Parathyroid adenoma (tissue), 2 donors: ENCODE data around the gene UVSSA.

ENCODE experiments used
- H2AFZ ChIP-seq: fragments of 300-600 bp; sonication (generic); one replicate; pipeline ENCODE4 v1.7.0; 2017; ENCODE audit warnings: antibody characterized with exemption, mild to moderate bottlenecking
- H3K27ac ChIP-seq: fragments of 300-600 bp; sonication (generic); one replicate; pipeline ENCODE4 v1.7.0; 2017
- H3K27me3 ChIP-seq: fragments of 300-600 bp; sonication (generic); one replicate; pipeline ENCODE4 v1.7.0; 2017; ENCODE audit warnings: low read length; ENCODE audit not compliant: control insufficient read depth, insufficient read depth
- H3K36me3 ChIP-seq: fragments of 300-600 bp; sonication (generic); one replicate; pipeline ENCODE4 v1.7.0; 2017; ENCODE audit warnings: low read length; ENCODE audit not compliant: control insufficient read depth, insufficient read depth
- H3K4me1 ChIP-seq: fragments of 300-600 bp; sonication (generic); one replicate; pipeline ENCODE4 v1.7.0; 2017; ENCODE audit warnings: control low read depth
- H3K4me2 ChIP-seq: fragments of 300-600 bp; sonication (generic); one replicate; pipeline ENCODE4 v1.7.0; 2017; ENCODE audit warnings: low read length
- H3K4me3 ChIP-seq: fragments of 300-600 bp; sonication (generic); one replicate; pipeline ENCODE4 v1.7.0; 2017; ENCODE audit warnings: low read depth, low read length
- H3K79me2 ChIP-seq: fragments of 300-600 bp; sonication (generic); one replicate; pipeline ENCODE4 v1.7.0; 2017; ENCODE audit warnings: control low read depth
- H3K9ac ChIP-seq: fragments of 300-600 bp; sonication (generic); one replicate; pipeline ENCODE4 v1.7.0; 2017; ENCODE audit warnings: mild to moderate bottlenecking
- H3K9me3 ChIP-seq: fragments of 300-600 bp; sonication (generic); one replicate; pipeline ENCODE4 v1.7.0; 2017; ENCODE audit warnings: low read length; ENCODE audit not compliant: control insufficient read depth
- TF ChIP-seq, protein P1 (sequence below): fragments of 300-600 bp; sonication (generic); IDR thresholded peaks from one replicate; pipeline ENCODE4 v1.7.0; 2017; ENCODE audit warnings: antibody characterized with exemption, mild to moderate bottlenecking
- donor health status: primary hyperparathyroidism.

The UVSSA gene

DNA sequence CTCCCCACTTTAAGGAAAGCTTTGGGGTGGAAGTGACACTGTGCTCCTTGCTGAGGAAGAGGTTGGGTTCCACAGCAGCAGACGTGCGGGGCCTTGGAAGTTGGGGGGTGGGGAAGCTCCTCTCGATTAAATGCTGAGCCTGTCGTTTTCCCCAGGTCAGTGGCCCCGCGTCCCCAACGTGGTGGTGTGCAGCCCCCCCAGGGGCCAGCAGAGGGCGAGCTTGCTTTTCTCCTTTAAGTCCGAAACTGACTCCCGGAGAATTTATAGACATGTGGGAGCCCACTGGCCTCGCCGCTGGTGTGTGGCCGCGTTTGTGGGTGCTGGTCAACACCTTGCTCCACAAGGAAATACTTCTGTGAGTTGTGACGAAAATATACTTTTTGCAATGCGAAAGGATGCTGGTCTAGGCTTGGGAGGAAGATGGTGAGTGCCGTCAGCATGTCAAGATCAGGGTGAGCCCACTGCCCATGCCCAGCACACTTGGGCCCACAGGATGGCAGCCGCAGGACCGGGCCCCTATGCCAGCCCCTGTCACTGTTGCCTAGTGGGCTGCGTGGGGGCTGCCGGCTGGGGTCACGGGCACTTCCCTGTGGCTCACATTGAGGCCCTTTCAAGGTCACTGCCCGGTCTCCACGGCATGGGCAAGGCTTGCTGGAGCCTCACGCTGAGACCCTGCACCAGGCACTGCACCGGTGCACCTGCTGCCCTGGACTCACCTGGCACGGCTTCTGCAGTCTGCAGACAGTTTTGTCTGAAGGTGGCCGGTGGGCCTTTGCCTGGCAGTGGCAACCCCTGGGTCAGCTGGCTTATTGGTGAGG, 9.4 kb downstream of the UVSSA start:
- TF ChIP-seq, protein P1, sequence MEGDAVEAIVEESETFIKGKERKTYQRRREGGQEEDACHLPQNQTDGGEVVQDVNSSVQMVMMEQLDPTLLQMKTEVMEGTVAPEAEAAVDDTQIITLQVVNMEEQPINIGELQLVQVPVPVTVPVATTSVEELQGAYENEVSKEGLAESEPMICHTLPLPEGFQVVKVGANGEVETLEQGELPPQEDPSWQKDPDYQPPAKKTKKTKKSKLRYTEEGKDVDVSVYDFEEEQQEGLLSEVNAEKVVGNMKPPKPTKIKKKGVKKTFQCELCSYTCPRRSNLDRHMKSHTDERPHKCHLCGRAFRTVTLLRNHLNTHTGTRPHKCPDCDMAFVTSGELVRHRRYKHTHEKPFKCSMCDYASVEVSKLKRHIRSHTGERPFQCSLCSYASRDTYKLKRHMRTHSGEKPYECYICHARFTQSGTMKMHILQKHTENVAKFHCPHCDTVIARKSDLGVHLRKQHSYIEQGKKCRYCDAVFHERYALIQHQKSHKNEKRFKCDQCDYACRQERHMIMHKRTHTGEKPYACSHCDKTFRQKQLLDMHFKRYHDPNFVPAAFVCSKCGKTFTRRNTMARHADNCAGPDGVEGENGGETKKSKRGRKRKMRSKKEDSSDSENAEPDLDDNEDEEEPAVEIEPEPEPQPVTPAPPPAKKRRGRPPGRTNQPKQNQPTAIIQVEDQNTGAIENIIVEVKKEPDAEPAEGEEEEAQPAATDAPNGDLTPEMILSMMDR = peak; percentile 68
- Histone ChIP-seq H3K9ac (no peak overlapping the region), H3K4me1 (no peaks in the 10 kb centered on the region), H3K36me3 (no peaks in the 10 kb centered on the region), H3K4me3 (no peak overlapping the region), H3K9me3 (no peaks in the 10 kb centered on the region), H3K79me2 (no peaks in the 10 kb centered on the region), H3K27ac (no peak overlapping the region), H3K27me3 (no peaks in the 10 kb centered on the region), H2AFZ (no peak overlapping the region), H3K4me2 (no peak overlapping the region)

DNA sequence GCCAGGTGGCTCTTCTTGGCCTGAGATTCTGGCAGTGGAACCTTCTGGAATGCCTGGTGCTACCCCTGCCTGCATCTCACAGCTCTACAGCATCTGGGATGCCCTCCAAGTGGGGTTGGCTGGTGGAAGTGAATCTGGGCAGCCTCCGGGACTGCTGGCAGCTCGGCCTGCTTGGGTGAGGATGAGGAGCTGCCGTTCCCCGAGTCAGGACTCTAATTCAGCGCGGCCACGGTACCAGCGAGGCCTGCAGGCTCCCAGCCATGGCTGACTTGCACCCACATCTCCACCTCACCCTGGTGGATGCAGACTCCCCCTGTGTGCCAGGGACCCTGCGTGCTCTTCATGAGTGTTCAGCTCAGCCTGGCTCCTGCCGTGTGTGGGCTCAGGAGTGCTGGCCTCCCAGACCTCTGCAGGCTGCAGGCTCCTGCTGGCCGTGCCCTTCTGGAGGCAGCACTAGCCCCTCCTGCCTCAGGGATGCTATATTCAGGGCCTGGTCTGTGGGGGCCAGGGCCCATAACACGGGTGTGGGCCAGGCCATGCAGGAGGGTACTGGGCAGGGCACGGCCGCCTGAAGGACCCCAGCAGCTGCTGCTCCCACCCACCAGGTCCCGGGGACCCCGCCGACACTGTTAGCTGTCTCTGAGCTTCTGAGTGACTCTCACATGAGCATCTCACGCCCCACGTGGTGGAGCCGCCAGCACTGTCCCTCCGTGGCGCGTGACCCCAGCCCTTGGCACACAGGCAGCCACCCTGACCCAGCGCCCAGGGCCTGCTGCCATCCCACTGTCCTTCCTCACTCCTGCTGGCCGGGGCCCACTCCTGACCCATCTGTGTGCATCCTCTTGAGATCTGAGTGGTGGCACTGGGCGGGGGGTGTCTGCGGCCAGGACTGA, 10.6 kb downstream of the UVSSA start:
- TF ChIP-seq, protein P1 = no peak
- H3K9ac ChIP-seq = no peak overlapping the region
- H3K27ac ChIP-seq = no peak overlapping the region
- H3K9me3 ChIP-seq = no peaks in the 10 kb centered on the region
- no peaks in the 10 kb centered on the region for H3K27me3 ChIP-seq
- H3K79me2 ChIP-seq = no peaks in the 10 kb centered on the region
- no peak overlapping the region for H2AFZ ChIP-seq
- H3K4me3 ChIP-seq = no peak overlapping the region
- no peaks in the 10 kb centered on the region for H3K36me3 ChIP-seq
- H3K4me1 ChIP-seq = no peaks in the 10 kb centered on the region
- no peak overlapping the region for H3K4me2 ChIP-seq

DNA sequence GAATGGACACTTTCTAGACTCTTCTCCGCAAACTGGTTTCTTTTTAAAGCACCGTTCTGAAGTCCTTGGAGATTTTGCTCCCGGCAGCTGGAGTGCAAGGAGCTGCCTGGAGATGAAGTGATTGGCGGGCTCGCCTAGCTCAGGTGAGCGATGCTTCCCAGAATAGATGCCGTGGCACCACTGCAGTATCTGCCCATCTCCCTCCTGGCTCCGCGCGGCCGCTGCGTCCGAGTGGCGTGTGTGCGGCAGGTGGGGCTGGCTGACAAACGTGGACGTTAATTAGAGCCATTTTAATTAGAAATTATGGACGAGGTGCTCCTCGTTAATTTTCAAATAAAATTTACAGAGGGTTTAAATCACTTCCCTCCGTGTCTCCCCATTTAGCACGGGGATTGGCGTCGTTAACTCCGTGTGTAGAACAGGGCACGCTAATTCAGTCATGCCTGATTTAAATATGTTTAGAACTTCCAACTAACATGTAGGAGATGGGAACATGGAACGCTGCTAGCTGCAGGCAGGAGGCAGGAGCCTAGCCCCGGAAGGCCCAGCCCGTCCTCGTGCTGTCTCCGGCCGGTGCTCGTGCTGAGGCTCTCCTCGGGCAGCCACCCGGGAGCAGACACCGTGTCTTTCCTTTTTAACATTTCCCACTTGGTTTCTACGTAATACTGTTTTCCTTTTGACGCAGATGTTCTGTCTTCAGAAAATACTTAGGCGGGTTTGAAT, 11.6 kb downstream of the UVSSA start:
- Histone ChIP-seq H3K9me3 (no peaks in the 10 kb centered on the region), H3K36me3 (no peaks in the 10 kb centered on the region), H3K27me3 (no peaks in the 10 kb centered on the region), H3K79me2 (no peaks in the 10 kb centered on the region), H3K4me2 (no peak overlapping the region), H3K4me3 (no peak overlapping the region), H3K27ac (no peak overlapping the region), H3K9ac (no peak overlapping the region), H3K4me1 (no peaks in the 10 kb centered on the region), H2AFZ (no peak overlapping the region)
- TF ChIP-seq, protein P1 = no peak

DNA sequence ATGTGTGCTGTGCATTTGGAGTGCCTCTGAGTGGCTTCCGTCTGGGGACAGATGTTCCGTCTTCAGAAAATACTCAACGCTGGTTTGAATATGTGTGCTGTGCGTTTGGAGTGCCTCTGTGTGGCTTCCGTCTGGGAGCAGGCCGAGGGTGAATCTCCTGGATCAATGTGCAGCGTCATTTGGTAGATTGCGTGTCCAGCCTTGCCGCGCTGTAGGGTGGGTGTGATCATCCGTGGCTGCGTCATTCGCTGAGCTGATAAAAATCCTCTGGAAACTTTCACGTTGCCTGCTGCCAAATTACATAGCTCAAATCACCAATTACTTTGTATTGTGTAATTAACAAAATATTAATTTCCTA, 12.1 kb downstream of the UVSSA start:
- Histone ChIP-seq H3K9ac (no peak overlapping the region), H3K36me3 (no peaks in the 10 kb centered on the region), H3K4me1 (no peaks in the 10 kb centered on the region), H2AFZ (no peak overlapping the region), H3K27ac (no peak overlapping the region), H3K4me2 (no peak overlapping the region), H3K27me3 (no peaks in the 10 kb centered on the region), H3K4me3 (no peak overlapping the region), H3K79me2 (no peaks in the 10 kb centered on the region), H3K9me3 (no peaks in the 10 kb centered on the region)
- TF ChIP-seq, protein P1 = no peak
